Erythroblast (primary cell): Measurements from ENCODE around the gene MRGPRG.

Experiments
- GATA1 ChIP-seq: IDR thresholded peaks from 2 replicates; pipeline ENCODE4 v1.6.1; 2011; ENCODE audit warnings: low read depth, mild to moderate bottlenecking, control low read depth, low read length, moderate library complexity
- POLR2A ChIP-seq: IDR thresholded peaks from 2 replicates; pipeline ENCODE4 v1.6.1; 2011; ENCODE audit warnings: mild to moderate bottlenecking, low read length

- TF ChIP-seq POLR2A (no peak), GATA1 (no peak)
Measured at GRCh38 chr11:3208272-3208671, 10.3 kb downstream of the MRGPRG start.
